ENCODE data around the gene GALNTL6. TPM values are rescaled to one million over a fixed set of nuclear protein-coding genes. Genes with fewer than 3 reads are reported as not detected.

Gene GALNTL6
- total RNA-seq, 1 experiment from 2014 or later, result not detected

DNA sequence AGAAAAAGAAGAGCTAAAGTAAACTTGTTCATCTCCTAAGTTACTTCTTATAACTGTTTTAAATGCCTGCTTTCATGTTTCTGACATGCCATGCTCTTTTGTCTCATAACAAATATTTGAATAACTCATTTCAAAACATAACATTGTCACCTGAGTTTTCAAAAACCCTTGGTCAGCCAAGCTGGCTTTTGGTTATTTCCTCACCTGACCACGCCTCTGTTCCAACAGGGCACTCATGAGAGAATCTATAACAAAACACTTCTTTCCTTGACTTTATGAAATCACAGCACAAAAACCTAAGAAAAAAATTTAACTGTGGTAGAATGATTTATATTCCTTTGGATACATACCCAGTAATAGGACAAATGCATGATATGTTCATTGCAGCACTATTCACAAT is 1182.5 kb downstream of the GALNTL6 start:
- no peaks in the 10 kb centered on the region for H3K27me3 ChIP-seq (ENCODE audit: insufficient read depth, low read length)
- H3K27ac ChIP-seq (ENCODE audit: insufficient read length, low read depth, low read length), result no peak overlapping the region
- no peak overlapping the region for H2BK120ac ChIP-seq (ENCODE audit: low read depth, low read length, poor library complexity, severe bottlenecking)
- H2AK5ac ChIP-seq (ENCODE audit: insufficient read length, low read length), result no peak overlapping the region
- no peak overlapping the region for H2BK15ac ChIP-seq (ENCODE audit: low read depth, low read length)
- Mint-ChIP-seq H3K36me3 (ENCODE audit: insufficient read depth in 1 of 3, low read depth in 3 of 3) (no peaks in the 10 kb centered on the region), H3K9me3 (no peaks in the 10 kb centered on the region; a peak in 1 of 5 replicates), H3K27ac (no peak overlapping the region), H3K27me3 (ENCODE audit: low read depth) (no peaks in the 10 kb centered on the region; the same call in 1 of the 2 replicates), H3K4me1 (peaks cover 5 to 8% of the 10 kb centered on the region in 2 experiments), H3K4me3 (no peak overlapping the region)
- H3K79me1 ChIP-seq (ENCODE audit: insufficient read depth, low read depth, low read length, poor library complexity, severe bottlenecking), result no peaks in the 10 kb centered on the region
- no CpG with 5 or more reads among the region's 1 CpG for WGBS (ENCODE audit: extremely low coverage, insufficient read length, low lambda C conversion rate)
- no peak overlapping the region for H3K18ac ChIP-seq (ENCODE audit: insufficient read length, low read depth, low read length)
- no peak overlapping the region for H2BK20ac ChIP-seq (ENCODE audit: low read depth, low read length, poor library complexity, severe bottlenecking)
- no peaks in the 10 kb centered on the region; the same call in 1 of the 2 replicates for H3K4me1 ChIP-seq (ENCODE audit: insufficient read depth, low read length)
- H3K9me3 ChIP-seq (ENCODE audit: control insufficient read depth, low read depth, low read length), result no peaks in the 10 kb centered on the region
- H3K23me2 ChIP-seq (ENCODE audit: insufficient read length, low read depth, low read length, poor library complexity, severe bottlenecking), result no peaks in the 10 kb centered on the region
- no peak overlapping the region for H2BK12ac ChIP-seq (ENCODE audit: insufficient read length, low read depth, low read length)
- no peak overlapping the region for H3T11ph ChIP-seq (ENCODE audit: low read length)
- no peak overlapping the region for H2BK5ac ChIP-seq (ENCODE audit: insufficient read length, low read length)
- H3K23ac ChIP-seq (ENCODE audit: insufficient read length, low read depth, low read length), result no peak overlapping the region
- DNase-seq, result no peak
- H3K9ac ChIP-seq (ENCODE audit: extremely low read depth, insufficient read length, low read length), result no peak overlapping the region
- no peak overlapping the region for H3K14ac ChIP-seq (ENCODE audit: insufficient read depth, low read length)
- no peaks in the 10 kb centered on the region for H4K20me1 ChIP-seq (ENCODE audit: control insufficient read depth, insufficient read depth, insufficient read length)
- no peak overlapping the region for H4K8ac ChIP-seq (replicated peaks; ENCODE audit: insufficient read length, low read depth, low read length)
- H3K4ac ChIP-seq (ENCODE audit: low read depth, low read length), result no peak overlapping the region
- H3K79me2 ChIP-seq (ENCODE audit: insufficient read depth, low read length), result no peaks in the 10 kb centered on the region
- H3K4me2 ChIP-seq (ENCODE audit: insufficient read depth, insufficient read length, low read length), result no peak overlapping the region
- no peak for TF ChIP-seq CTCF (conservative IDR thresholded peaks at IDR 0.05)
- no peak overlapping the region for H4K5ac ChIP-seq (ENCODE audit: insufficient read length, low read depth, low read length)
- no peak overlapping the region for H4K91ac ChIP-seq (ENCODE audit: insufficient read length, low read depth, low read length)
- no peak overlapping the region for H3K56ac ChIP-seq (ENCODE audit: insufficient read length, low read depth, low read length)
- no peak overlapping the region for H2AFZ ChIP-seq (ENCODE audit: low read length)
